Testis (tissue), 3 donors: Measurements from ENCODE around the gene LDLRAD4. TPM values are rescaled to one million over a fixed set of nuclear protein-coding genes. Genes with fewer than 3 reads are reported as not detected.

ENCODE experiments used
- DNase-seq: peaks from one replicate; pipeline ENCODE4 v3.0.0-alpha.2; 2019
- H3K27ac ChIP-seq, 2 donors: fragments of 200-600 bp; sonication (generic); one replicate each; pipeline ENCODE4 v1.5.1; 2019
- H3K27me3 ChIP-seq: fragments of 200-600 bp; sonication (generic); one replicate; pipeline ENCODE4 v1.5.1; 2019
- H3K36me3 ChIP-seq: fragments of 200-600 bp; sonication (generic); one replicate; pipeline ENCODE4 v1.5.1; 2017; ENCODE audit warnings: low read depth; ENCODE audit errors: missing control alignments
- H3K4me1 ChIP-seq: fragments of 200-600 bp; sonication (generic); one replicate; pipeline ENCODE4 v1.5.1; 2019
- H3K4me3 ChIP-seq, 2 donors: fragments of 200-600 bp; sonication (generic); one replicate each; pipeline ENCODE4 v1.5.1; 2017 to 2019
- H3K9me3 ChIP-seq: fragments of 200-600 bp; sonication (generic); one replicate; pipeline ENCODE4 v1.5.1; 2017
- CTCF ChIP-seq, 3 experiments: fragments of 450-650 bp in 2 of 3; fragments of 200-600 bp in 1 of 3; sonication (generic) in 1 of 3; IDR thresholded peaks; one replicate each; pipeline ENCODE4 v1.5.1; 2016 to 2019; ENCODE audit warnings: antibody characterized with exemption in 3 of 3, mild to moderate bottlenecking in 2 of 3, moderate library complexity in 1 of 3
- POLR2A ChIP-seq: fragments of 450-650 bp; IDR thresholded peaks from one replicate; pipeline ENCODE4 v1.6.1; 2017; ENCODE audit warnings: antibody characterized with exemption, mild to moderate bottlenecking, moderate library complexity
- WGBS, 2 donors: methylation state at CpG; one replicate each; pipeline ENCODE4 v1.1.5; 2018; 5-methylcytosine and 5-hydroxymethylcytosine counted together
- intact Hi-C: fragments of 100-400 bp; cut with DNase I; formaldehyde crosslinking; loops from one replicate; pipeline ENCODE4 v1.15.1; 2023; ENCODE audit warnings: low total_unique reads
- polyA plus RNA-seq: library from polyadenylated mRNA; stranded (reverse); fragments of 350-450 nt; fragmentation: Illumina TruSeq; extraction: RNeasy Lipid Tissue Mini Kit (QIAGEN cat#74804); gene quantifications from one replicate; pipeline ENCODE4 v1.2.3, GENCODE V29; 2014; ENCODE audit warnings: low read depth, low replicate concordance; ENCODE audit not compliant: insufficient read depth
- total RNA-seq, 2 donors: library from RNA; depleted of rRNA; stranded (reverse); fragments of >200 nt; gene quantifications; one replicate each; pipeline ENCODE4 v1.2.3, GENCODE V29; 2016

Gene LDLRAD4
- total and polyA plus RNA-seq, 3 donors from 2014 or later, result 22.0 to 42.2 (median 25.9) TPM

- intact Hi-C loops, result no loop called here
- Histone ChIP-seq H3K4me3 (no peak overlapping the region), H3K27me3 (no peaks in the 10 kb centered on the region), H3K36me3 (no peaks in the 10 kb centered on the region), H3K27ac (no peak overlapping the region), H3K9me3 (no peaks in the 10 kb centered on the region), H3K4me1 (no peaks in the 10 kb centered on the region)
- no peak for DNase-seq
- no peak for TF ChIP-seq CTCF (IDR thresholded peaks at IDR 0.05)
- TF ChIP-seq POLR2A, result no peak
- 77 to 81% methylated on average over 15 of the region's 15 CpGs for WGBS, 2 donors
These were observed 151.4 kb downstream of the LDLRAD4 start for GRCh38 chr18:13369756-13370510.

GRCh38 chr18:13370995-13371625, 152.6 kb downstream of the LDLRAD4 start:
- intact Hi-C loops, result no loop called here
- TF ChIP-seq POLR2A (no peak), CTCF (IDR thresholded peaks at IDR 0.05) (no peak)
- H3K4me3 ChIP-seq, result no peak overlapping the region
- no peaks in the 10 kb centered on the region for H3K27me3 ChIP-seq
- H3K9me3 ChIP-seq, result no peaks in the 10 kb centered on the region
- no peak overlapping the region for H3K27ac ChIP-seq
- H3K4me1 ChIP-seq, result no peaks in the 10 kb centered on the region
- H3K36me3 ChIP-seq, result no peaks in the 10 kb centered on the region
- no peak for DNase-seq
- 96 to 97% methylated on average over 12 to 16 of the region's 16 CpGs for WGBS, 2 donors

GRCh38 chr18:13371689-13372418, 153.3 kb downstream of the LDLRAD4 start:
- H3K4me1 ChIP-seq, result no peaks in the 10 kb centered on the region
- no peaks in the 10 kb centered on the region for H3K36me3 ChIP-seq
- no peaks in the 10 kb centered on the region for H3K9me3 ChIP-seq
- intact Hi-C loops, result no loop called here
- no peaks in the 10 kb centered on the region for H3K27me3 ChIP-seq
- H3K4me3 ChIP-seq, result no peak overlapping the region
- TF ChIP-seq POLR2A (no peak), CTCF (IDR thresholded peaks at IDR 0.05) (no peak)
- no peak for DNase-seq
- WGBS, 2 donors, result 84 to 92% methylated on average over 10 of the region's 10 CpGs
- H3K27ac ChIP-seq, result no peak overlapping the region

- Histone ChIP-seq H3K9me3 (no peaks in the 10 kb centered on the region), H3K36me3 (no peaks in the 10 kb centered on the region), H3K4me1 (no peaks in the 10 kb centered on the region), H3K27ac (no peak overlapping the region), H3K4me3 (no peak overlapping the region), H3K27me3 (no peaks in the 10 kb centered on the region)
- WGBS, 2 donors, result 72 to 84% methylated on average over 8 of the region's 8 CpGs
- no peak for DNase-seq
- no peak for TF ChIP-seq POLR2A
- no peak for TF ChIP-seq CTCF (IDR thresholded peaks at IDR 0.05)
- intact Hi-C loops, result no loop called here
These were observed 154.0 kb downstream of the LDLRAD4 start for GRCh38 chr18:13372531-13372951.
